CD4-positive, alpha-beta T cell treated with Interleukin-6 at 100 ng/mL for 8 hours (primary cell): Measurements from ENCODE around the gene ASB7.
"Not testable (repeated sequence)": the region's sequence is repeated elsewhere in the genome, so short reads cannot be mapped to it uniquely, and the experiment has no call there.

Source experiments
- DNase-seq: peaks from one replicate; pipeline ENCODE4 v3.0.0-alpha.2; 2020; ENCODE audit warnings: mixed read lengths, low spot score

The ASB7 gene

GRCh38 chr15:100602064-100602822 is at the start of gene ASB7, which contains the start of gene LINS1:
Gene ASB7, plus strand, starts transcription at chr15:100602589. Its CDS starts 9,628 bp downstream, at chr15:100612217.
Gene LINS1, minus strand, starts transcription at chr15:100602184. Its CDS starts 21,342 bp downstream, at chr15:100580842.
- peak; percentile 100 for DNase-seq

- DNase-seq: no peak
Observed at GRCh38 chr15:100553468-100553867, 48.9 kb upstream of the ASB7 start.

- no peak for DNase-seq
Observed at GRCh38 chr15:100558771-100559254, 43.6 kb upstream of the ASB7 start.

- DNase-seq: no peak
Observed at GRCh38 chr15:100559330-100559729, 43.1 kb upstream of the ASB7 start.

- no peak for DNase-seq
Observed at GRCh38 chr15:100560323-100560722, 42.1 kb upstream of the ASB7 start.

GRCh38 chr15:100565591-100565990 is 36.8 kb upstream of the ASB7 start:
- no peak for DNase-seq

GRCh38 chr15:100566850-100567628 is 35.4 kb upstream of the ASB7 start:
- DNase-seq: no peak

- DNase-seq: no peak
Observed at GRCh38 chr15:100569391-100569790, 33.0 kb upstream of the ASB7 start.

- DNase-seq: no peak
Observed at GRCh38 chr15:100570275-100570674, 32.1 kb upstream of the ASB7 start.

GRCh38 chr15:100570735-100571313 is 31.6 kb upstream of the ASB7 start:
- DNase-seq: no peak

GRCh38 chr15:100571592-100572167 is 30.7 kb upstream of the ASB7 start:
- peak; percentile 29 for DNase-seq

GRCh38 chr15:100572362-100572983 is 29.9 kb upstream of the ASB7 start:
- DNase-seq: no peak

- DNase-seq: no peak
Observed at GRCh38 chr15:100573526-100573925, 28.9 kb upstream of the ASB7 start.

GRCh38 chr15:100580414-100580813 is 22.0 kb upstream of the ASB7 start:
- DNase-seq: no peak

GRCh38 chr15:100588638-100589242 is 13.6 kb upstream of the ASB7 start:
- no peak for DNase-seq

GRCh38 chr15:100591163-100591562 is 11.2 kb upstream of the ASB7 start:
- not testable (repeated sequence) for DNase-seq

GRCh38 chr15:100591835-100592234 is 10.6 kb upstream of the ASB7 start:
- no peak for DNase-seq

- no peak for DNase-seq
Observed at GRCh38 chr15:100592898-100593297, 9.5 kb upstream of the ASB7 start.

GRCh38 chr15:100593431-100593830 is 9.0 kb upstream of the ASB7 start:
- no peak for DNase-seq

GRCh38 chr15:100595964-100596363 is 6.4 kb upstream of the ASB7 start:
- DNase-seq: no peak

- DNase-seq: peak; percentile 93
Observed at GRCh38 chr15:100596792-100597191, 5.6 kb upstream of the ASB7 start.
